NCI-H774 (cell line): Measurements from ENCODE around the gene CUL4A.
"Not testable (repeated sequence)": the region's sequence is repeated elsewhere in the genome, so short reads cannot be mapped to it uniquely, and the experiment has no call there.

Experiments
- DNase-seq: peaks from one replicate; lab custom pipeline; 2025; lab: John Stamatoyannopoulos, UW

CUL4A gene

GRCh38 chr13:113292021-113292862 is 82.8 kb downstream of the CUL4A start:
- no peak for DNase-seq

GRCh38 chr13:113293686-113294085 is 84.3 kb downstream of the CUL4A start:
- DNase-seq = no peak

- no peak for DNase-seq
These were observed 86.4 kb downstream of the CUL4A start for GRCh38 chr13:113295776-113296175.

GRCh38 chr13:113296823-113297369 is 87.5 kb downstream of the CUL4A start, which contains the start of gene LAMP1:
Gene LAMP1 (plus strand): TSS chr13:113297239. CDS start chr13:113297435, 196 bp downstream.
- DNase-seq = peak; percentile 100

GRCh38 chr13:113297370-113298042 is 88.1 kb downstream of the CUL4A start:
- no peak for DNase-seq

- no peak for DNase-seq
These were observed 88.9 kb downstream of the CUL4A start for GRCh38 chr13:113298043-113298945.

- no peak for DNase-seq
These were observed 90.5 kb downstream of the CUL4A start for GRCh38 chr13:113299951-113300350.

- no peak for DNase-seq
These were observed 93.6 kb downstream of the CUL4A start for GRCh38 chr13:113302986-113303385.

- DNase-seq = no peak
These were observed 94.7 kb downstream of the CUL4A start for GRCh38 chr13:113304121-113304520.

- no peak for DNase-seq
These were observed 95.8 kb downstream of the CUL4A start for GRCh38 chr13:113305208-113305607.

- no peak for DNase-seq
These were observed 98.1 kb downstream of the CUL4A start for GRCh38 chr13:113307491-113307890.

- DNase-seq = no peak
These were observed 100.1 kb downstream of the CUL4A start for GRCh38 chr13:113309473-113309872.

GRCh38 chr13:113314112-113314511 is 104.7 kb downstream of the CUL4A start:
- DNase-seq = not testable (repeated sequence)

GRCh38 chr13:113314895-113315470 is 105.6 kb downstream of the CUL4A start:
- not testable (repeated sequence) for DNase-seq

GRCh38 chr13:113315992-113316391 is 106.6 kb downstream of the CUL4A start:
- DNase-seq = no peak
